HepG2 (cell line): Measurements from ENCODE around the gene DOK4. TPM values are rescaled to one million over a fixed set of nuclear protein-coding genes. Genes with fewer than 3 reads are reported as not detected.

ENCODE experiments used
- EED ChIP-seq: sonication (generic); formaldehyde crosslinking; IDR thresholded peaks from 2 replicates; pipeline ENCODE4 v1.5.0; 2020; ENCODE audit warnings: mild to moderate bottlenecking, missing genetic modification reagents
- ESRRA ChIP-seq: sonication (generic); formaldehyde crosslinking; IDR thresholded peaks from 2 replicates; pipeline ENCODE4 v1.5.1; 2020; ENCODE audit warnings: mild to moderate bottlenecking, low read depth, missing genetic modification reagents
- KDM1A ChIP-seq: IDR thresholded peaks from 2 replicates; pipeline ENCODE4 v1.6.1; 2016; ENCODE audit warnings: missing compliant biosample characterization
- ZKSCAN8 ChIP-seq: IDR thresholded peaks from 2 replicates; pipeline ENCODE4 v1.6.1; 2016; ENCODE audit warnings: borderline replicate concordance, missing genetic modification reagents, missing compliant biosample characterization
- ZNF33B ChIP-seq: sonication (generic); formaldehyde crosslinking; IDR thresholded peaks from 2 replicates; pipeline ENCODE4 v1.5.1; 2020; ENCODE audit warnings: mild to moderate bottlenecking, missing genetic modification reagents
- ZNF780A ChIP-seq: sonication (generic); formaldehyde crosslinking; IDR thresholded peaks from 2 replicates; pipeline ENCODE4 v1.8.0; 2022; ENCODE audit warnings: mild to moderate bottlenecking, missing genetic modification reagents, moderate library complexity
- polyA plus RNA-seq, 8 experiments: library from polyadenylated mRNA; depleted of rRNA in 3 of 8; stranded (reverse) in 7 of 8; unstranded in 1 of 8; fragments of >200 nt; fragmentation: Illumina TruSeq in 4 of 8; extraction: Trizol in 4 of 8; gene quantifications; 2 replicates each; pipeline versions ENCODE4 v1.2.1 to v1.2.3, GENCODE V29; 2011 to 2016; ENCODE audit warnings: low read depth in 4 of 8, missing spikeins in 1 of 8, mixed read lengths in 1 of 8; ENCODE audit not compliant: insufficient read depth in 1 of 8
- total RNA-seq, 5 experiments: library from RNA; depleted of rRNA; stranded (reverse); fragments of >200 nt; fragmentation: Illumina TruSeq; extraction: Trizol; gene quantifications; 2 replicates each; pipeline ENCODE4 v1.2.3, GENCODE V29; 2016; ENCODE audit warnings: low read depth in 1 of 5
- TF ChIP-seq, protein P1 (sequence below): sonication (generic); formaldehyde crosslinking; IDR thresholded peaks from 2 replicates; pipeline ENCODE4 v1.4.0; 2020; ENCODE audit warnings: mild to moderate bottlenecking, missing genetic modification reagents
- TF ChIP-seq, protein P2 (sequence below): sonication (generic); formaldehyde crosslinking; IDR thresholded peaks from 2 replicates; pipeline ENCODE4 v1.4.0; 2020; ENCODE audit warnings: missing genetic modification reagents, mild to moderate bottlenecking, borderline replicate concordance
- TF ChIP-seq, protein P3 (sequence below): sonication (generic); formaldehyde crosslinking; IDR thresholded peaks from one replicate; pipeline ENCODE4 v1.5.1; 2020; ENCODE audit warnings: mild to moderate bottlenecking, missing genetic modification reagents; ENCODE audit errors: not compliant biosample characterization

The DOK4 gene
- total and polyA plus RNA-seq, 2 of the 13 experiments (the other 11 are each of a cell fraction or from before 2014, with no cell fraction given): 52.7 to 70.0 TPM

DNA sequence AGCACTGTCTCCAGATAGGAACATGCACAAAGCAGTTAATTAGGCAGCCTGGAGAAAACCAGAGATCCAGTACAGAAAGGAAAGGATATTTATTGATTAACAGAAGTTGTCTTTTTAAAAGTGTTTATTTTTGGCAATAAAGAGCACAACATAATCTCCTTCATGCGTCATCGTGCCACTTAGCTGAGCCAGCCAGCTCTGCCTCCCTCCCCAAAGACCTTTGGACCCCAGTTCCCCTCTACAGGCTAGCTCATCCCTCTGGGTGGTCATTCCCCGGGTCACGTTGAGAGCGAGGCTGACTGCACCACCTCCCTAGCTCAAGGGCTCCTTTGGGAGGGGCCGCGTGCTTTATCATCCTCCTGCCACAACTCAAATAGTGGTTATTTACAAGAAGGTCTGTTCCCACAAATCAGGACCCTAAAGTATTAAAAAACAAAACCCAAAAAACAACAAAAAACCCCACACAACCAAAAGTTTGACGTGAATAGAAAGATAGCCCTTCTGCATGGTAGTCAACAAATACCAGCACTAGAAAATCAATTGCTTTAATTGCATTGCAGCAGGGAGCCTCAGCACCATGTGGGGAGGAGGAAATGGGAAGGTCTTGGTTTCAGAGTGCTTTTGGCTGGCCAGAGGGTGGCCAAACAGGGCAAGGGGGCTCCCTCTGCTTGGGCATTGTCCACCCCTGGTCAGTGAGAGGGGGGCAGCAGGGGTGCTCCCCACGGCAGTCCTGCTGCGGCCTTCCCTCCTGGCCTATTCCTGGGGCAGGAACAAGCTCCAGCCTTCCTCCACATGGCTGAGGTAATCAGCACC, 14.2 kb downstream of the DOK4 start (continued):
- no peak for TF ChIP-seq EED
- no peak; the same call in 1 of the 2 replicates for TF ChIP-seq KDM1A (CRISPR knock-in tag)
- TF ChIP-seq ESRRA (CRISPR knock-in tag): peak; percentile 86
- no peak for TF ChIP-seq ZNF33B (CRISPR knock-in tag)
- TF ChIP-seq, protein P1, sequence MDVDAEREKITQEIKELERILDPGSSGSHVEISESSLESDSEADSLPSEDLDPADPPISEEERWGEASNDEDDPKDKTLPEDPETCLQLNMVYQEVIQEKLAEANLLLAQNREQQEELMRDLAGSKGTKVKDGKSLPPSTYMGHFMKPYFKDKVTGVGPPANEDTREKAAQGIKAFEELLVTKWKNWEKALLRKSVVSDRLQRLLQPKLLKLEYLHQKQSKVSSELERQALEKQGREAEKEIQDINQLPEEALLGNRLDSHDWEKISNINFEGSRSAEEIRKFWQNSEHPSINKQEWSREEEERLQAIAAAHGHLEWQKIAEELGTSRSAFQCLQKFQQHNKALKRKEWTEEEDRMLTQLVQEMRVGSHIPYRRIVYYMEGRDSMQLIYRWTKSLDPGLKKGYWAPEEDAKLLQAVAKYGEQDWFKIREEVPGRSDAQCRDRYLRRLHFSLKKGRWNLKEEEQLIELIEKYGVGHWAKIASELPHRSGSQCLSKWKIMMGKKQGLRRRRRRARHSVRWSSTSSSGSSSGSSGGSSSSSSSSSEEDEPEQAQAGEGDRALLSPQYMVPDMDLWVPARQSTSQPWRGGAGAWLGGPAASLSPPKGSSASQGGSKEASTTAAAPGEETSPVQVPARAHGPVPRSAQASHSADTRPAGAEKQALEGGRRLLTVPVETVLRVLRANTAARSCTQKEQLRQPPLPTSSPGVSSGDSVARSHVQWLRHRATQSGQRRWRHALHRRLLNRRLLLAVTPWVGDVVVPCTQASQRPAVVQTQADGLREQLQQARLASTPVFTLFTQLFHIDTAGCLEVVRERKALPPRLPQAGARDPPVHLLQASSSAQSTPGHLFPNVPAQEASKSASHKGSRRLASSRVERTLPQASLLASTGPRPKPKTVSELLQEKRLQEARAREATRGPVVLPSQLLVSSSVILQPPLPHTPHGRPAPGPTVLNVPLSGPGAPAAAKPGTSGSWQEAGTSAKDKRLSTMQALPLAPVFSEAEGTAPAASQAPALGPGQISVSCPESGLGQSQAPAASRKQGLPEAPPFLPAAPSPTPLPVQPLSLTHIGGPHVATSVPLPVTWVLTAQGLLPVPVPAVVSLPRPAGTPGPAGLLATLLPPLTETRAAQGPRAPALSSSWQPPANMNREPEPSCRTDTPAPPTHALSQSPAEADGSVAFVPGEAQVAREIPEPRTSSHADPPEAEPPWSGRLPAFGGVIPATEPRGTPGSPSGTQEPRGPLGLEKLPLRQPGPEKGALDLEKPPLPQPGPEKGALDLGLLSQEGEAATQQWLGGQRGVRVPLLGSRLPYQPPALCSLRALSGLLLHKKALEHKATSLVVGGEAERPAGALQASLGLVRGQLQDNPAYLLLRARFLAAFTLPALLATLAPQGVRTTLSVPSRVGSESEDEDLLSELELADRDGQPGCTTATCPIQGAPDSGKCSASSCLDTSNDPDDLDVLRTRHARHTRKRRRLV: no peak
- TF ChIP-seq ZNF780A (CRISPR knock-in tag): no peak
- TF ChIP-seq, protein P2, sequence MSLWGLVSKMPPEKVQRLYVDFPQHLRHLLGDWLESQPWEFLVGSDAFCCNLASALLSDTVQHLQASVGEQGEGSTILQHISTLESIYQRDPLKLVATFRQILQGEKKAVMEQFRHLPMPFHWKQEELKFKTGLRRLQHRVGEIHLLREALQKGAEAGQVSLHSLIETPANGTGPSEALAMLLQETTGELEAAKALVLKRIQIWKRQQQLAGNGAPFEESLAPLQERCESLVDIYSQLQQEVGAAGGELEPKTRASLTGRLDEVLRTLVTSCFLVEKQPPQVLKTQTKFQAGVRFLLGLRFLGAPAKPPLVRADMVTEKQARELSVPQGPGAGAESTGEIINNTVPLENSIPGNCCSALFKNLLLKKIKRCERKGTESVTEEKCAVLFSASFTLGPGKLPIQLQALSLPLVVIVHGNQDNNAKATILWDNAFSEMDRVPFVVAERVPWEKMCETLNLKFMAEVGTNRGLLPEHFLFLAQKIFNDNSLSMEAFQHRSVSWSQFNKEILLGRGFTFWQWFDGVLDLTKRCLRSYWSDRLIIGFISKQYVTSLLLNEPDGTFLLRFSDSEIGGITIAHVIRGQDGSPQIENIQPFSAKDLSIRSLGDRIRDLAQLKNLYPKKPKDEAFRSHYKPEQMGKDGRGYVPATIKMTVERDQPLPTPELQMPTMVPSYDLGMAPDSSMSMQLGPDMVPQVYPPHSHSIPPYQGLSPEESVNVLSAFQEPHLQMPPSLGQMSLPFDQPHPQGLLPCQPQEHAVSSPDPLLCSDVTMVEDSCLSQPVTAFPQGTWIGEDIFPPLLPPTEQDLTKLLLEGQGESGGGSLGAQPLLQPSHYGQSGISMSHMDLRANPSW (CRISPR knock-in tag): peak; percentile 70; the same call in 1 of the 2 replicates
- TF ChIP-seq, protein P3, sequence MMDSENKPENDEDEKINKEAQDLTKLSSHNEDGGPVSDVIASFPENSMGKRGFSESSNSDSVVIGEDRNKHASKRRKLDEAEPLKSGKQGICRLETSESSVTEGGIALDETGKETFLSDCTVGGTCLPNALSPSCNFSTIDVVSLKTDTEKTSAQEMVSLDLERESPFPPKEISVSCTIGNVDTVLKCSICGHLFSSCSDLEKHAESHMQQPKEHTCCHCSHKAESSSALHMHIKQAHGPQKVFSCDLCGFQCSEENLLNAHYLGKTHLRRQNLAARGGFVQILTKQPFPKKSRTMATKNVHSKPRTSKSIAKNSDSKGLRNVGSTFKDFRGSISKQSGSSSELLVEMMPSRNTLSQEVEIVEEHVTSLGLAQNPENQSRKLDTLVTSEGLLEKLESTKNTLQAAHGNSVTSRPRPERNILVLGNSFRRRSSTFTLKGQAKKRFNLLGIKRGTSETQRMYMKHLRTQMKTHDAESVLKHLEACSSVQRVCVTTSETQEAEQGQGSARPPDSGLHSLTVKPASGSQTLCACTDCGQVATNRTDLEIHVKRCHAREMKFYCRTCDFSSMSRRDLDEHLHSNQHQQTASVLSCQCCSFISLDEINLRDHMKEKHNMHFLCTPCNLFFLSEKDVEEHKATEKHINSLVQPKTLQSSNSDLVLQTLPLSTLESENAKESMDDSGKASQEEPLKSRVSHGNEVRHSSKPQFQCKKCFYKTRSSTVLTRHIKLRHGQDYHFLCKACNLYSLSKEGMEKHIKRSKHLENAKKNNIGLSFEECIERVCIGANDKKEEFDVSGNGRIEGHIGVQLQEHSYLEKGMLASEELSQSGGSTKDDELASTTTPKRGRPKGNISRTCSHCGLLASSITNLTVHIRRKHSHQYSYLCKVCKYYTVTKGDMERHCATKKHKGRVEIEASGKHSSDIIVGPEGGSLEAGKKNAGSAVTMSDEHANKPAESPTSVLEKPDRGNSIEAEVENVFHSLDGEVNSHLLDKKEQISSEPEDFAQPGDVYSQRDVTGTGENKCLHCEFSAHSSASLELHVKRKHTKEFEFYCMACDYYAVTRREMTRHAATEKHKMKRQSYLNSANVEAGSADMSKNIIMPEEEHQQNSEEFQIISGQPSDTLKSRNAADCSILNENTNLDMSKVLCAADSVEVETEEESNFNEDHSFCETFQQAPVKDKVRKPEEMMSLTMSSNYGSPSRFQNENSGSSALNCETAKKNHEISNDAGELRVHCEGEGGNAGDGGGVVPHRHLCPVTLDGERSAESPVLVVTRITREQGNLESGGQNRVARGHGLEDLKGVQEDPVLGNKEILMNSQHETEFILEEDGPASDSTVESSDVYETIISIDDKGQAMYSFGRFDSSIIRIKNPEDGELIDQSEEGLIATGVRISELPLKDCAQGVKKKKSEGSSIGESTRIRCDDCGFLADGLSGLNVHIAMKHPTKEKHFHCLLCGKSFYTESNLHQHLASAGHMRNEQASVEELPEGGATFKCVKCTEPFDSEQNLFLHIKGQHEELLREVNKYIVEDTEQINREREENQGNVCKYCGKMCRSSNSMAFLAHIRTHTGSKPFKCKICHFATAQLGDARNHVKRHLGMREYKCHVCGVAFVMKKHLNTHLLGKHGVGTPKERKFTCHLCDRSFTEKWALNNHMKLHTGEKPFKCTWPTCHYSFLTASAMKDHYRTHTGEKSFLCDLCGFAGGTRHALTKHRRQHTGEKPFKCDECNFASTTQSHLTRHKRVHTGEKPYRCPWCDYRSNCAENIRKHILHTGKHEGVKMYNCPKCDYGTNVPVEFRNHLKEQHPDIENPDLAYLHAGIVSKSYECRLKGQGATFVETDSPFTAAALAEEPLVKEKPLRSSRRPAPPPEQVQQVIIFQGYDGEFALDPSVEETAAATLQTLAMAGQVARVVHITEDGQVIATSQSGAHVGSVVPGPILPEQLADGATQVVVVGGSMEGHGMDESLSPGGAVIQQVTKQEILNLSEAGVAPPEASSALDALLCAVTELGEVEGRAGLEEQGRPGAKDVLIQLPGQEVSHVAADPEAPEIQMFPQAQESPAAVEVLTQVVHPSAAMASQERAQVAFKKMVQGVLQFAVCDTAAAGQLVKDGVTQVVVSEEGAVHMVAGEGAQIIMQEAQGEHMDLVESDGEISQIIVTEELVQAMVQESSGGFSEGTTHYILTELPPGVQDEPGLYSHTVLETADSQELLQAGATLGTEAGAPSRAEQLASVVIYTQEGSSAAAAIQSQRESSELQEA (CRISPR knock-in tag): no peak
- TF ChIP-seq ZKSCAN8 (CRISPR knock-in tag): peak; percentile 39; the same call in 1 of the 2 replicates
